Brain microvascular endothelial cell (primary cell): ENCODE results near the gene LUC7L.

Experiments
- DNase-seq: peaks from one replicate; pipeline ENCODE4 v3.0.0-alpha.2; 2020
- H3K27ac ChIP-seq: fragments of 250-450 bp; sonication (Bioruptor Pico); 2 replicates; pipeline ENCODE4 v1.5.1; 2020; ENCODE audit warnings: mild to moderate bottlenecking, moderate library complexity
- H3K27me3 ChIP-seq: fragments of 250-450 bp; sonication (Bioruptor Pico); replicated peaks from 2 replicates; pipeline ENCODE4 v1.5.1; 2020; ENCODE audit warnings: mild to moderate bottlenecking
- H3K36me3 ChIP-seq: fragments of 250-450 bp; sonication (Bioruptor Pico); replicated peaks from 2 replicates; pipeline ENCODE4 v1.5.1; 2020; ENCODE audit warnings: mild to moderate bottlenecking
- H3K4me3 ChIP-seq: 2 replicates; pipeline ENCODE4 v1.5.1; 2011; ENCODE audit warnings: low read depth, mild to moderate bottlenecking, control low read depth, low read length, moderate library complexity
- CTCF ChIP-seq: IDR thresholded peaks from 2 replicates; pipeline ENCODE4 v1.5.1; 2011; ENCODE audit warnings: low read depth, mild to moderate bottlenecking, moderate library complexity, low read length, control low read depth, inconsistent platforms; ENCODE audit errors: missing control alignments
- in situ Hi-C: cut with HindIII; loops from 2 replicates; pipeline ENCODE4 v1.10.0; 2017; ENCODE audit warnings: low sequenced_read_pairs, low pct_ligation_motif_present

LUC7L gene

GRCh38 chr16:252366-253337 lies 23.4 kb upstream of the LUC7L start:
- DNase-seq, result no peak
- Histone ChIP-seq H3K4me3 (no peak overlapping the region), H3K36me3 (peaks cover 8% of the 10 kb centered on the region), H3K27ac (no peak overlapping the region), H3K27me3 (no peaks in the 10 kb centered on the region)
- in situ Hi-C loops, result no loop called here
- no peak for TF ChIP-seq CTCF

GRCh38 chr16:249431-249830 lies 20.2 kb upstream of the LUC7L start:
- H3K27me3 ChIP-seq, result no peaks in the 10 kb centered on the region
- no peak for DNase-seq
- H3K4me3 ChIP-seq, result no peak overlapping the region
- H3K36me3 ChIP-seq, result peaks cover 1% of the 10 kb centered on the region
- no peak for TF ChIP-seq CTCF
- in situ Hi-C loops, result no loop called here
- H3K27ac ChIP-seq, result no peak overlapping the region

- Histone ChIP-seq H3K4me3 (no peak overlapping the region), H3K36me3 (no peaks in the 10 kb centered on the region), H3K27ac (no peak overlapping the region), H3K27me3 (no peaks in the 10 kb centered on the region)
- in situ Hi-C loops, result no loop called here
- TF ChIP-seq CTCF, result no peak
- no peak for DNase-seq
These were observed 17.8 kb upstream of the LUC7L start for GRCh38 chr16:247027-247426.

GRCh38 chr16:245105-245504 lies 15.9 kb upstream of the LUC7L start:
- no peak for TF ChIP-seq CTCF
- in situ Hi-C loops, result no loop called here
- Histone ChIP-seq H3K27me3 (no peaks in the 10 kb centered on the region), H3K4me3 (no peak overlapping the region), H3K36me3 (no peaks in the 10 kb centered on the region), H3K27ac (no peak overlapping the region)
- DNase-seq, result no peak

- DNase-seq, result no peak
- no peak overlapping the region for H3K27ac ChIP-seq
- no peak overlapping the region for H3K4me3 ChIP-seq
- no peak for TF ChIP-seq CTCF
- in situ Hi-C loops, result no loop called here
- no peaks in the 10 kb centered on the region for H3K27me3 ChIP-seq
- H3K36me3 ChIP-seq, result no peaks in the 10 kb centered on the region
These were observed 14.1 kb upstream of the LUC7L start for GRCh38 chr16:243348-243747.

GRCh38 chr16:242281-242680 lies 13.0 kb upstream of the LUC7L start:
- DNase-seq, result no peak
- H3K27me3 ChIP-seq, result no peaks in the 10 kb centered on the region
- H3K36me3 ChIP-seq, result no peaks in the 10 kb centered on the region
- H3K4me3 ChIP-seq, result no peak overlapping the region
- in situ Hi-C loops, result no loop called here
- no peak for TF ChIP-seq CTCF
- no peak overlapping the region for H3K27ac ChIP-seq
